Left colon (tissue), 2 donors: ENCODE measurements around the gene PPP2R2D. TPM values are rescaled to one million over a fixed set of nuclear protein-coding genes. Genes with fewer than 3 reads are reported as not detected.
A peak's percentile ranks its signal among the peaks of the same experiment; 100 is the strongest.
"Not testable (repeated sequence)": the region's sequence is repeated elsewhere in the genome, so short reads cannot be mapped to it uniquely, and the experiment has no call there.

Source experiments
- ATAC-seq: fragments of 200-7000 bp; cut with Tn5 transposase; one replicate; pipeline ENCODE4 v1.9.1; 2020; ENCODE audit warnings: mild to moderate bottlenecking, moderate library complexity
- DNase-seq, 2 donors: peaks; one replicate each; pipeline ENCODE4 v3.0.0-alpha.2; 2020
- intact Hi-C, 2 donors: fragments of 100-400 bp; cut with DNase I in 1 of 2; cut with micrococcal nuclease in 1 of 2; formaldehyde crosslinking; loops; one replicate each; pipeline versions ENCODE4 v1.11.2 to v1.14.0; 2022; cut with DNase I, micrococcal nuclease
- total RNA-seq, 2 donors: library from RNA; stranded (reverse); fragmentation: NEBNext Ultra II Directional; extraction: Animal tissue kit (Norgen Biotek cat#: 25700); gene quantifications; one replicate each; pipeline ENCODE4 v1.2.1, GENCODE V29; 2021
- donor health status: DM: no; HTN: no; CAD: no.
- donor health status: DM: yes; HTN: yes; CAD: no.

Gene PPP2R2D
- total RNA-seq, 2 donors from 2014 or later = 28.5 to 30.2 TPM

DNA sequence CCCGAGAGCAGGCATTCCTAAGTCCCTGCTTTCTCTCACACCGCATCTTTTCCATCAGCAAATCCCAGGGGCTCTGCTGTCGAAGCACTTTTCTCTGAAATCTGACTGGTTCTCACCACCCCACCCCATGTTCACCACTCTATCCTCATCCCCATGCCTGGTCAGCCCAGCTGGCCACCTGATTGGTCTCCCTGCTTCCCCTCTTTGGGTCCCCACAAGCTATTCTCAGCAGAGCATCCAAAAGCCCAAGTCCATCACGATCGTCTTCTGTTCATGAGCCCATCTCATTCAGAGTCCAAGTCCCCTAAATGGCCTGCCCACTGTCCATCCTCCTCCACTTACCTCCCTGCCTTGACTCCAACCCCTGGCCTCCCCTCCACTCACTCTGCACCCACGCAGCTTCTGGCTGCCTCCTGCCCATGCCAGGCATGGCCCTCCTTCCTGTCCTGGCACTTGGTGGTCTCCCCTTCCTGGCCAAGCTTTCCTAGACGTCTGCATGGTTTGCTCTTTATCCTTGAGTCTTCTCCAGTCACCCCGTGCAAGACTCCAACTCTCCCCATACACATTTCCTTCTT is 1.6 kb upstream of the PPP2R2D start:
- no peak for ATAC-seq
- DNase-seq = no peak
- intact Hi-C loops = no loop called here

DNA sequence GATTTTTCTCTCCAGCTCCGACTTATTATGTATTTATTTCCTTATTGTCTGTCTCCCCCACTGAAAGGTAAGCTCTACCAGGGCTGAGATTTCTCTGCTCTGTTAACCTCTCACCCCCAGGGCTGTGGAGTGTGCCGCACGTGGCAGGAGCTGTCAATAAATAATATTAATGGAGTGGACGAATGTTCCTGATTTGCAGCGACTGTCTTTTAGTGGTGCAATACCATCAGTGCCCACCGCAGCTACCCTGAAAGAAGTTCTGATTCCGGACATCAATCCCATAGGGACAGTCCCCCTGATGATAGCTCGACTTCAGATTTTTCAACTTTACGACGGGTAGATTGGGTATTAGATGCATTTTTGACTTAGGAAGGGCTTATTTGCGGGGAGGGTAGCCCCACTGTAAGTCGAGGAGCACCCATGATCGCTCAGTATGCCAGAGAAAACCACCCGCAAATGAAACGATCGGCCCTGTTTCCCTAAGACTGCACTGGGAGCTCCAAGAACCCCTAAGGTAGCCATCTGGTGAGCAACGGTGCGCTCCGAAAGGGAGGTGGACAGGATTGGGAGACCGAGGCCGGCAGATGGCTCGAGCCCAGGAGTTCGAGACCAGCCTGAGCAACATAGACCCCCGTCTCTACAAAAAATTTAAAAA is 986 bp upstream of the PPP2R2D start:
- ATAC-seq (no peak), DNase-seq (no peak)
- intact Hi-C loops = no loop called here

DNA sequence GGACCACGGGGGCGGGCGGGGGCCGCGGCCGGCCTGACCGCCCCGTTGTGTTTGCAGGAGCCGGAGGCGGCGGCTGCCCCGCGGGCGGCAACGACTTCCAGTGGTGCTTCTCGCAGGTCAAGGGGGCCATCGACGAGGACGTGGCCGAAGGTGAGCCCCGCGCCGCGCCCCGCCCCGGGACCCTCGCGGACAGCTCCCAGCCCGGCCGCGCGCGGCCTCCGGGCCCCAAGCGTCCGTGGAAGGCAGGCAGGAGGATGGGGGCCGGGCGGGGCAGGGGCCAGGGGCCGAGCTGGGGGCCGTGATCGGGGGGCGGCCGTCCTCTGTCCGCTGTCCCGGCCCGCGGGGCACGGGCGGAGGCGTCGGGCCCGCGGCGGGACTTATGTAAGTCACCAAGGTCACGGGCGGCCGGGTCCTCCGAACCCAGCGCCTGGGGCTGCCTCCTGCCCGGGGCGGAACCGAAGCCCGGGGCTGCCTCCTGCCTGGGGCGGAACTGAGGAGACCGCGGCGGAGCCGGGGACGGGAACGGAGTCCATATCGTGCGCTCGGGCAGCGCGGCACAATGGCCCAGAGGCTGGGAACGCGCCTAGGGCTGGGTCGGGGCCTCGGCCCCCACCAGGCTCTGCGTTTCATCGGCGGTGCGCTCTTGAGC is 497 bp downstream of the PPP2R2D start:
- ATAC-seq = peak; percentile 59
- DNase-seq = peak; percentile 45 to 77
- intact Hi-C loops = no loop called here

DNA sequence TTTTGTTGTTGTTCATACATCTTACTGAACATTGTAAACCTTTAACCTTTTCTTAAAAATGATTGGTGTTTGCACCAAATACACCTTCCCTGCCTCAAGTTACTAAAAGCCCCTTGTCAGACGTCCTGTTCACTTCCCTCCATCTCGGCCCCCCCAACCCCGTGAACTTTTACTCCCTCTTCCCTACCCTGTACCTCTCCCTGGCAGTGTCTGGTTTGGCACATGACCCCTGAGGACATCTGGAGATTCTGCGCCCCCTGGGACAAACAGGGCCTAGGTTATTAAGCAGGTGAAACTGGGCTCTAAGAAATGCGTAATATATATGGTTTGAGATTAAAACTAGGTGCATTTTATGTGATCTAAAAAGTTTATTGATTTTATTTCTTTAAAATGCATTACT is 1.4 kb downstream of the PPP2R2D start:
- DNase-seq = no peak
- intact Hi-C loops = no loop called here
- ATAC-seq = no peak

GRCh38 chr10:131902691-131903090 is 1.9 kb downstream of the PPP2R2D start:
- ATAC-seq (no peak), DNase-seq (no peak)
- intact Hi-C loops = no loop called here

- ATAC-seq = no peak
These were observed 4.4 kb downstream of the PPP2R2D start for GRCh38 chr10:131905267-131905571.

GRCh38 chr10:131905603-131906268 is 4.9 kb downstream of the PPP2R2D start:
- ATAC-seq (no peak), DNase-seq (peak in 1 of 2 donors; percentile 12)
- intact Hi-C loops = no loop called here

More at GRCh38 chr10:131905267-131905571, 4.4 kb downstream of the PPP2R2D start:
- intact Hi-C loops = no loop called here
- no peak for DNase-seq

GRCh38 chr10:131906269-131906639 is 5.4 kb downstream of the PPP2R2D start:
- ATAC-seq (no peak), DNase-seq (no peak)
- intact Hi-C loops = no loop called here

GRCh38 chr10:131907679-131908078 is 6.9 kb downstream of the PPP2R2D start:
- intact Hi-C loops = no loop called here
- DNase-seq (no peak), ATAC-seq (no peak)

GRCh38 chr10:131908151-131908550 is 7.3 kb downstream of the PPP2R2D start:
- intact Hi-C loops = no loop called here
- ATAC-seq = no peak
- DNase-seq = no peak

DNA sequence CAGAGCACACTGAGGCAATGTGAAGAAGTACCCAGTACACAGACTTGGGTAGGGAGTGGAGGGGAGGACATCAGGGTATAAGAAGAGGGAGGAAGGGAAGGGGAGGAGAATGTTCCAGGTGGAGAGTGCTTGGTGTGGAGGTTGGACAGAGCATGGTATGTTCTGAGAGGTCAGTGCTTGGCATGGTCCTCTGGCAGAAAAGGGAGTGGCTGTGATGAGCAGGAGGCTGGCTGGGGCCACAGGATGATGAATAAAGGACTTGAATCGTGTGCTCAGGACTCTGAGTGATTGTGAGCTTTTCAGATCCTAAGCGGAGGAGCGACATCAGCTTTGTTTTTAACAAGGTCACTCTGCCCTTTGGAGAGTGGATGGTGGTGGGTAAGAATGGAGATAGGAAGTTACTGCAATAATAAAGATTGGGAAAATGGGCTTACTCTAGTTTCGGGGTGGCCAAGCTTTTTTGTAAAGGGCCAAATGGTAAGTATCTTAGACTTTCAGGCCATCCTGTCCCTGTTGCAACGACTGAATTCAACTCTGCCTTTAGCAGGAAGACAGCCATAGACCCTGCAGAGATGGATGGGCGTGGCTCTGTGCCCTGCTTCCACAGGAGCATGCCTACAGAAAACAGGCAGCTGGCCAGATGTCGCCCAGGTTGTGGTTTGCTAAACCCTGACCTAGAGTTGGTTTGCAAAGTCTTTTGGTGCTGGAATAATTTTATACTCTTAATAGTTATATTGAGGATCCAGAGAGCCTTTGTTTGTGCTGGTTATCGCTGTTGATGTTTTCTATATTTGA is 8.4 kb downstream of the PPP2R2D start:
- intact Hi-C loops = no loop called here
- ATAC-seq (no peak), DNase-seq (no peak)

- no peak for DNase-seq
- intact Hi-C loops = no loop called here
- no peak for ATAC-seq
These were observed 9.1 kb downstream of the PPP2R2D start for GRCh38 chr10:131909929-131910328.

- ATAC-seq = no peak
- intact Hi-C loops = no loop called here
- no peak for DNase-seq
These were observed 10.0 kb downstream of the PPP2R2D start for GRCh38 chr10:131910663-131911314.

DNA sequence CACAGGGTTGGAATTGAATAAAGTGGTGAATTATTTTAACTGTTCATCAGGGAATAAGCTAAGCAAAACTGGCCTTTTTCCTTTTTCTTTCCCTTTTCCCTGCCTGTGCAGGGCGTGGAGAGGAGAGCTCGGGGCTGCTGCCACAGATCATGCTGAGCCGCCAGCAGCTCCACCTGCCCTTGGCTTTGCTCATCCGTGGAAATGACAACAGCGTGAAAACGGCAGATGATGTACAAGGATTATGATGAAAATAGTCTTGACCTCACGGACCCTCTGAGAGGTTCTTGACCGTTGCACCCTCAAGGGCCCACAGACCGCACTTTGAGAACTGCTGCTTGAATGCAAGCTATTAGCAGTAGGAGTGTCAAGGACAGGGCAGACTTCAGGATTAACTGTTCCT is 10.6 kb downstream of the PPP2R2D start:
- intact Hi-C loops = no loop called here
- DNase-seq = no peak
- ATAC-seq = no peak

GRCh38 chr10:131912620-131913019 is 11.8 kb downstream of the PPP2R2D start:
- ATAC-seq (no peak), DNase-seq (no peak)
- intact Hi-C loops = no loop called here

GRCh38 chr10:131915484-131915883 is 14.7 kb downstream of the PPP2R2D start:
- DNase-seq = no peak
- ATAC-seq = no peak
- intact Hi-C loops = no loop called here

- no peak for ATAC-seq
- no peak for DNase-seq
- intact Hi-C loops = no loop called here
These were observed 15.4 kb downstream of the PPP2R2D start for GRCh38 chr10:131915990-131916766.

- DNase-seq, intact Hi-C loops, ATAC-seq: not testable (repeated sequence)
These were observed 16.0 kb downstream of the PPP2R2D start for GRCh38 chr10:131916767-131917160.
